Activated CD8-positive, alpha-beta T cell treated with anti-CD3 and anti-CD28 coated beads, Interleukin-2, amount 10 ng/mL, durations not matched to agents 7 days and 5 days (primary cell): ENCODE results near the gene EGFLAM. TPM values are rescaled to one million over a fixed set of nuclear protein-coding genes. Genes with fewer than 3 reads are reported as not detected.

Source experiments
- ATAC-seq: fragments of 150-1000 bp; cut with Tn5 transposase; one replicate; pipeline ENCODE4 v1.10.0; 2021; ENCODE audit warnings: moderate library complexity
- CTCF ChIA-PET: fragments of 350-600 bp; sonication (Branson Sonifier 250); formaldehyde crosslinking; loops from one replicate; lab custom pipeline; 2021; ENCODE audit warnings: antibody characterized with exemption; lab: Charles Lee
- POLR2A ChIA-PET: fragments of 350-600 bp; sonication (Branson Sonifier 250); formaldehyde crosslinking; loops from one replicate; lab custom pipeline; 2021; ENCODE audit warnings: antibody characterized with exemption; lab: Charles Lee
- DNase-seq: peaks from one replicate; pipeline ENCODE4 v3.0.0-alpha.2; 2020
- H3K27ac Mint-ChIP-seq: one replicate; pipeline ENCODE4 v1.8.0; 2021; ENCODE audit warnings: mild to moderate bottlenecking, mixed read lengths
- H3K27me3 Mint-ChIP-seq: one replicate; pipeline ENCODE4 v1.8.0; 2021; ENCODE audit warnings: low read depth, mixed read lengths
- H3K36me3 Mint-ChIP-seq: one replicate; pipeline ENCODE4 v1.8.0; 2021; ENCODE audit warnings: low read depth, mixed read lengths
- H3K4me1 Mint-ChIP-seq: one replicate; pipeline ENCODE4 v1.8.0; 2021; ENCODE audit warnings: low read depth, mixed read lengths
- H3K4me3 Mint-ChIP-seq: one replicate; pipeline ENCODE4 v1.8.0; 2021; ENCODE audit warnings: mild to moderate bottlenecking, mixed read lengths
- H3K9me3 Mint-ChIP-seq: one replicate; pipeline ENCODE4 v1.8.0; 2022; ENCODE audit warnings: mixed read lengths; ENCODE audit not compliant: insufficient read depth
- total RNA-seq, 2 experiments: library from RNA; stranded (reverse); gene quantifications; one replicate each; pipeline ENCODE4 v1.2.3, GENCODE V29; 2021

The EGFLAM gene
- total RNA-seq, 2 experiments from 2014 or later, result not detected

- POLR2A ChIA-PET, result no interaction called here
- DNase-seq (no peak), ATAC-seq (no peak)
- peaks cover 25% of the 10 kb centered on the region for H3K27me3 Mint-ChIP-seq
- H3K9me3 Mint-ChIP-seq, result no peaks in the 10 kb centered on the region
- CTCF ChIA-PET, result interaction anchor here (1.4 kb wide), 1 partner anchor 383 kb away, joined by 3 read pairs; no protein-coding TSS in a partner anchor
- no peak overlapping the region for H3K27ac Mint-ChIP-seq
- H3K4me3 Mint-ChIP-seq, result no peak overlapping the region
- H3K36me3 Mint-ChIP-seq, result no peaks in the 10 kb centered on the region
- peaks cover 16% of the 10 kb centered on the region for H3K4me1 Mint-ChIP-seq
These were observed 168.1 kb downstream of the EGFLAM start for GRCh38 chr5:38426490-38426889.

GRCh38 chr5:38426986-38427950, 168.9 kb downstream of the EGFLAM start:
- Mint-ChIP-seq H3K27ac (no peak overlapping the region), H3K36me3 (no peaks in the 10 kb centered on the region), H3K27me3 (peaks cover 19% of the 10 kb centered on the region), H3K4me1 (peaks cover 16% of the 10 kb centered on the region), H3K4me3 (no peak overlapping the region), H3K9me3 (no peaks in the 10 kb centered on the region)
- ATAC-seq, result no peak
- DNase-seq, result no peak
- CTCF ChIA-PET, result interaction anchor here (1.4 kb wide), 1 partner anchor 382 kb away, joined by 3 read pairs; no protein-coding TSS in a partner anchor
- POLR2A ChIA-PET, result no interaction called here

GRCh38 chr5:38431242-38431853, 173.0 kb downstream of the EGFLAM start:
- no peaks in the 10 kb centered on the region for H3K36me3 Mint-ChIP-seq
- H3K27ac Mint-ChIP-seq, result no peak overlapping the region
- no peak for DNase-seq
- H3K27me3 Mint-ChIP-seq, result peaks cover 37% of the 10 kb centered on the region
- H3K9me3 Mint-ChIP-seq, result no peaks in the 10 kb centered on the region
- ATAC-seq, result no peak
- H3K4me1 Mint-ChIP-seq, result peaks cover 16% of the 10 kb centered on the region
- CTCF ChIA-PET, result interaction anchor here (1.0 to 2.8 kb wide), 2 partner anchors 10 to 11 kb away, joined by 9 to 12 read pairs; no protein-coding TSS in a partner anchor
- no peak overlapping the region for H3K4me3 Mint-ChIP-seq
- POLR2A ChIA-PET, result interaction anchor here (0.6 kb wide), 1 partner anchor 23 kb away, joined by 3 read pairs; no protein-coding TSS in a partner anchor

GRCh38 chr5:38433160-38433861, 175.0 kb downstream of the EGFLAM start:
- CTCF ChIA-PET, result interaction anchor here (1.4 to 2.0 kb wide), 3 partner anchors 9 to 377 kb away, joined by 6 to 16 read pairs (median 6); no protein-coding TSS in a partner anchor
- no peak for DNase-seq

DNA sequence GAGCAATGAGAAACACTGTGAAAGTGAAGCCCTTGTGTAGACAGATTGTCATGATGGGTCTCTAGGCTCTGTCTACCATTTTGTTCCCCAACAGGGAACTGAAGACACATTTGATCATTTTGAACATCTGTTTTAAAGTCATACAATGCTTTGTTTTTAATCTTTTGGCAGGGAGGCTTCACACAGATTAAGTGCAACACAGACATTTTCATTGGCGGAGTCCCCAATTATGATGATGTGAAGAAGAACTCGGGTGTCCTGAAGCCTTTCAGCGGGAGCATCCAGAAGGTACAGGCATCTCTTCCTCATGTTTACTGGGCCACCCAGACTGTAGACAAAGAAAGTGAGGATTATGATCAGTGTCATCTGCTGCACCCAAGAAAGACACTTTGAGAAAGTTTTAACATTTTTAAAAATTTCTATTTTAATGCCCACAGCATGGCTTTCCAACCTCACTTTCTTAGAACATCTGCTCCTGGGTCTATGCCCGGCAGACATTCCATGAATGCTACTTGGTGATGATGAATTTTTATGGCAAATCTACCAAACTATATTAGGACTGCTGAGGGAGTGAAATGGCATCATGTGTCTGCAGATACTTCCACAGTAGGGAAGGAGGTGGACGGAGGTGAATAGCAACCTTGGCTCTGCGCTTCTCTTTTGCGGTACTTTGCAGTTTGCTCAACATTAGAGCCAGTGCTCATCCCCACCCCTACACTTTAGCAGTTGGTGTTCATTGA, 176.8 kb downstream of the EGFLAM start:
- POLR2A ChIA-PET, result no interaction called here

More at GRCh38 chr5:38433160-38433861, 175.0 kb downstream of the EGFLAM start:
- H3K4me3 Mint-ChIP-seq, result no peak overlapping the region
- H3K27me3 Mint-ChIP-seq, result peaks cover 36% of the 10 kb centered on the region
- H3K9me3 Mint-ChIP-seq, result no peaks in the 10 kb centered on the region
- no peak overlapping the region for H3K27ac Mint-ChIP-seq
- POLR2A ChIA-PET, result no interaction called here
- ATAC-seq, result no peak
- no peaks in the 10 kb centered on the region for H3K4me1 Mint-ChIP-seq
- no peaks in the 10 kb centered on the region for H3K36me3 Mint-ChIP-seq

GRCh38 chr5:38438757-38439156, 180.4 kb downstream of the EGFLAM start:
- Mint-ChIP-seq H3K27ac (no peak overlapping the region), H3K4me1 (no peaks in the 10 kb centered on the region), H3K9me3 (no peaks in the 10 kb centered on the region), H3K4me3 (no peak overlapping the region), H3K36me3 (no peaks in the 10 kb centered on the region), H3K27me3 (peaks cover 40% of the 10 kb centered on the region)
- ChIA-PET CTCF (no interaction called here), POLR2A (no interaction called here)
- ATAC-seq (no peak), DNase-seq (no peak)

More for the DNA sequence above, 176.8 kb downstream of the EGFLAM start:
- H3K9me3 Mint-ChIP-seq, result no peaks in the 10 kb centered on the region
- peaks cover 33% of the 10 kb centered on the region for H3K27me3 Mint-ChIP-seq
- H3K4me1 Mint-ChIP-seq, result no peaks in the 10 kb centered on the region
- H3K36me3 Mint-ChIP-seq, result no peaks in the 10 kb centered on the region
- no peak overlapping the region for H3K27ac Mint-ChIP-seq
- DNase-seq (no peak), ATAC-seq (no peak)
- CTCF ChIA-PET, result interaction anchor here (1.3 to 3.0 kb wide), 2 partner anchors 14 to 19 kb away, joined by 3 to 9 read pairs; no protein-coding TSS in a partner anchor
- H3K4me3 Mint-ChIP-seq, result no peak overlapping the region

DNA sequence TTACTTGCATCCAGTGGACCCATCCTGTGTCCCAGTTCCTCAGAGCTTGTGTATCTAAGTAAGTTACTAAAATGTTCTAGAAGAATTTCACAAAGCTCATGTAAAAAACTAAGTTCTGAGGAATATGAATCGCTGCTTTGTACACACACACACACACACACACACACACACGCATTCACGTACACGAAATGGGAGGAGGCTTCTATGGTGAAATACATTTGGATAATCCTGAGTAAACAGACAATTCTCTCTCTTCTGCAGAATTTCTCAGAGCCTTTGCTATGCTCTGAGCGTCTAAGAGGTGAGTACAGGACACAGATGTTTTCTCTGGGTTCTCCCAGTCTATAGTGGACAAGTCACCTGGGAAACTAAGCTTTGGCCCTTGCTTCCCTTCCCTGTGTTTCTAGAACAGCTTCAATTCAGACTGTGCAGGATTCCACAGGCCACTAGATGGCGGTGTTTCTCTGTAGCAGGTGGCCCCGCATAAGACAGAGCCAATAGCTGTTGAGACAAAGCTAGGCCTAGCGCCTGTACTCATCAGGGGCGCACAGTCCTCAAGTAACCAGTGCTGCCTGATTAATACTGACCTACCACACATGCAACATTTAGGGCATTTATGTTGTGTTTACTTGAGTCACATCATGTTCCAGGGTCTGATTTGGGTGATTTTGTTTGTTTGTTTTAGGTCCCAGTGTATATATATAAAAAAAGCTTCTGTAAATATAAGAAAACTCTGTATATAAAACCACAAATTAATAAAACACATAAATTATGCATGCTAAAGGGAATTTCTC, 183.3 kb downstream of the EGFLAM start:
- ChIA-PET CTCF (interaction anchor here (0.6 to 3.1 kb wide), 76 partner anchors 8 to 1132 kb away, joined by 3 to 85 read pairs (median 4); partner anchors contain the start of gene LIFR), POLR2A (interaction anchor here (0.5 to 0.9 kb wide), 3 partner anchors 12 to 373 kb away, joined by 3 to 5 read pairs (median 3); no protein-coding TSS in a partner anchor)
- Mint-ChIP-seq H3K27me3 (peaks cover 34% of the 10 kb centered on the region), H3K36me3 (no peaks in the 10 kb centered on the region), H3K4me3 (no peak overlapping the region), H3K27ac (no peak overlapping the region), H3K9me3 (no peaks in the 10 kb centered on the region), H3K4me1 (no peaks in the 10 kb centered on the region)
- DNase-seq (peak; percentile 89), ATAC-seq (peak; percentile 99)

DNA sequence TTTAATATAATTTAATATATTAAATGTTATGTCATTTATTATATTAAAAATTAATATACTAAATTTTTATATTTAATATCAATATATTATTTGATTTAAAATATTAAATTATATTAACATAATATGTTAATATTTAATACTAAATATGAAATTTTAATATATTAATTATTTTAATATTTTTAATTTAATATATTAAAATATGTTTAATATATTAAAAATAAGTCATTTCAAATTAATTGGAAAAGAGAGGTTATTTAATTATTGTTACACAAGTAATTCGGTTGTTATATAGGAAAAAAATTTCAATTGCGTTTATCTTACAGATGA, 183.9 kb downstream of the EGFLAM start:
- CTCF ChIA-PET, result interaction anchor here (0.6 to 3.1 kb wide), 73 partner anchors 9 to 1131 kb away, joined by 3 to 85 read pairs (median 4); partner anchors contain the start of gene LIFR
- Mint-ChIP-seq H3K4me3 (no peak overlapping the region), H3K27me3 (peaks cover 39% of the 10 kb centered on the region), H3K9me3 (no peaks in the 10 kb centered on the region), H3K36me3 (no peaks in the 10 kb centered on the region), H3K4me1 (no peaks in the 10 kb centered on the region), H3K27ac (no peak overlapping the region)
- no peak for ATAC-seq
- no peak for DNase-seq
- POLR2A ChIA-PET, result interaction anchor here (0.9 kb wide), 1 partner anchor 11 kb away, joined by 3 read pairs; no protein-coding TSS in a partner anchor

DNA sequence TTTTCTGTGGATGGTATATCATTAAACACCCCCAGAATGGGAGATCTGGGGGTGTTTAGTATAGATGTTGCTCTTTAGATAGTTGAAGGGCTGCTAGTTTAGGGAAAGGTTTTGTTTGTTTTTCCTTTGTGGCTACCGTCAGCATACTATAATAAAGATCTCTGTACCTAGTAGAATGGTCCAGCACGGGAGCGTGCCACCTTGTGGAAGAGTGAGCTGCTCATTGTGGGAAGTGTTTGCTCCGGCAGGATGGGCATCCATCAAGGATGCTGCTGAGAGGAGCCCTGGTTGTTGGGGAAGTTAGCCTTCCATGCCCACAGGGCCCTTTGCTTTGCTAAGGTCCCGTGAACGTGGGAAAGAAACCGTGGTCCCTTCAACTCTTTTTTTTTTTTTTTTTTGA, 185.0 kb downstream of the EGFLAM start:
- ChIA-PET CTCF (interaction anchor here (3.1 kb wide), 1 partner anchor 364 kb away, joined by 85 read pairs; no protein-coding TSS in a partner anchor), POLR2A (no interaction called here)
- H3K4me1 Mint-ChIP-seq, result no peaks in the 10 kb centered on the region
- no peak overlapping the region for H3K4me3 Mint-ChIP-seq
- H3K36me3 Mint-ChIP-seq, result no peaks in the 10 kb centered on the region
- no peak overlapping the region for H3K27ac Mint-ChIP-seq
- DNase-seq, result no peak
- H3K9me3 Mint-ChIP-seq, result no peaks in the 10 kb centered on the region
- H3K27me3 Mint-ChIP-seq, result peaks cover 46% of the 10 kb centered on the region
- ATAC-seq, result no peak

- peaks cover 60% of the 10 kb centered on the region for H3K27me3 Mint-ChIP-seq
- H3K27ac Mint-ChIP-seq, result no peak overlapping the region
- ChIA-PET CTCF (interaction anchor here (1.6 kb wide), 1 partner anchor 25 kb away, joined by 4 read pairs; no protein-coding TSS in a partner anchor), POLR2A (no interaction called here)
- no peaks in the 10 kb centered on the region for H3K4me1 Mint-ChIP-seq
- no peaks in the 10 kb centered on the region for H3K36me3 Mint-ChIP-seq
- no peak overlapping the region for H3K4me3 Mint-ChIP-seq
- H3K9me3 Mint-ChIP-seq, result no peaks in the 10 kb centered on the region
- no peak for DNase-seq
- no peak for ATAC-seq
These were observed 187.1 kb downstream of the EGFLAM start for GRCh38 chr5:38445374-38446028.
